HG02759 (cell line): Measurements from ENCODE around the gene KCNIP3.

Experiments used
- ATAC-seq: cut with Tn5 transposase; IDR thresholded peaks from one replicate; pipeline ENCODE4 v1.9.1; 2021; ENCODE audit warnings: mild to moderate bottlenecking, moderate library complexity; ENCODE audit not compliant: unreplicated experiment

The KCNIP3 gene

DNA sequence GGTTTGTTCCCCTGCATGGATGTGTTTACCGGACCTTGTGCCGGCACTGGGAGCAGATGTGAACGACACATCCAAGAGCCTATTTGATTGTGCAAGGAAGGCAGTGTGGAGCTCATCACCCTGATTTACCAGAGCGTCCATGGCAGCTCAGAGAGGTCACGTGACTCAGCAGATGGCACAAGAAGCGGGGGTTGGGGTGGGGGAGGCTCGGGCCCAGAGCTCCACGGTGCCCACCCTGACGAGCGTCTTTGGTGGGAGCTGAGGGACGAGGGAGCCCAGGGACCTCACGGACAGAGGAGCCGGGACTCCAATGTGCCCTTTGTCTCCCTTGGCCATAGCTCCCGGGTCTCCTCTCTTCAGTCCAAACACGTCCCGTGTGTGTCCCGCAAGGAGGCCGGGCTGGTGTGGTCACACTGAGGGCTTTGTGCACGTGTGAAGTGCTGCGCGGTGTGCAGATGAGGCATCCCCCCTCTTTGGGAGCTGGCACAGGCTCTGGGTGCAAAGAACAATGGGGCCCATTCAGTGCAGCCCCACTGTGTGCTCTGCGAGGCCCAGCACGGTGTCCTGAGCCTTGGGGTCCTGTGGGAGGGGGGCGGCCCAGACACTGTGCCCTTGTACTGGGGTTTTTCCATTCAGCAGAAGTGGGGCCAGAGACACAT, 15.5 kb downstream of the KCNIP3 start:
- ATAC-seq, result no peak

GRCh38 chr2:95313296-95314131, 16.4 kb downstream of the KCNIP3 start:
- ATAC-seq, result no peak

- ATAC-seq, result no peak
Measured at GRCh38 chr2:95314598-95314963, 17.4 kb downstream of the KCNIP3 start.

GRCh38 chr2:95314964-95315611, 17.9 kb downstream of the KCNIP3 start:
- no peak for ATAC-seq

- no peak for ATAC-seq
Measured at GRCh38 chr2:95315801-95316411, 18.8 kb downstream of the KCNIP3 start.

DNA sequence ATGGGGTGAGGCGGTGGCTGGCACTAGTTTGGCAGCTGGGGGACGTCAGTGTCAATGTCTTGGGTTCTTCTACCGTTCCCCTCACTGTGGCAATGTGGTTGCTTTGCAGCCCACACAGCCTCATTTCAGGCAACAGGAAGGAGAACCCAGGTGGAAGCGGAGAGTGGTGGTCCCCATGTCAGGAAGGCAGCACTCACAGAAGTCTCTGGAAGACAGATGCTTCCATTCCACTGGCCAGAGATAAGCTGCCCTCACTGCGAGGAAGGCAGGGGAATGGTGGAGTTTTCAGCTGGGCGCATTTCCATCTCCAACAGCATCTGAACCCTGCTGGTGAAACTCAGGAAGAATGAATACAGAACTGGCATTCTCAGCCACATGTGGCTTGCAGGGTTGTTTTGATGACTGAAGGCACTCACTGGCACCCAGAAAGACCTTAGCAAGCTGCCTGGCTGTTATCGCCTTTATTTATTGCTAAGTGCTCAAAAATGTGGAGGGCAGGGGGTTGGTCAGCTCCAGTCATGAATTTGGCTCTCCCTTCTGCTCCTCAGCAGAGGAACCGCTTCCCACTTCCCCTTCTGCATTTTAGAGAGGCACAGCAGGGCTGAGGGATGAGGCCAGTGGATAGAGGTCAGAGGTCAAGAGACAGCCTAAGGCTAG, 19.4 kb downstream of the KCNIP3 start:
- no peak for ATAC-seq

DNA sequence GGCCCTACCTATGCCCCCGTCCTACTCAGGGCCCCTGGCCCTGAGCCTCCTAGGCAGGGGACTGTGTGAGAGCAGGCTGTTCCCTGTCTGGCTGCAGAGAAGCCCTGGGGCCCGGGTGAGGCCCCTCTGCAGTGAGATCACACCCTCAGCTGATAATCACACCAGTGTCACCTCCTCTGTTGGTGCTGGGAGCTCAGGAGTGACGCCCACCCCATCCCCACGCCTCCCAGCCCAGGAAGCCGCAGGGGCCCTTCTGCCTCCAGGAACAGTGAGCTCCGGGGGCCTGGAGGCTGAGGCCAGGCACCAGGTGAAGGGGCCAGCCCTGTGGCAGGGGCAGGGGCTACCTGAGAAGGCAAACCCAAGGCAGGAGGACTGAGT, 20.0 kb downstream of the KCNIP3 start:
- no peak for ATAC-seq

DNA sequence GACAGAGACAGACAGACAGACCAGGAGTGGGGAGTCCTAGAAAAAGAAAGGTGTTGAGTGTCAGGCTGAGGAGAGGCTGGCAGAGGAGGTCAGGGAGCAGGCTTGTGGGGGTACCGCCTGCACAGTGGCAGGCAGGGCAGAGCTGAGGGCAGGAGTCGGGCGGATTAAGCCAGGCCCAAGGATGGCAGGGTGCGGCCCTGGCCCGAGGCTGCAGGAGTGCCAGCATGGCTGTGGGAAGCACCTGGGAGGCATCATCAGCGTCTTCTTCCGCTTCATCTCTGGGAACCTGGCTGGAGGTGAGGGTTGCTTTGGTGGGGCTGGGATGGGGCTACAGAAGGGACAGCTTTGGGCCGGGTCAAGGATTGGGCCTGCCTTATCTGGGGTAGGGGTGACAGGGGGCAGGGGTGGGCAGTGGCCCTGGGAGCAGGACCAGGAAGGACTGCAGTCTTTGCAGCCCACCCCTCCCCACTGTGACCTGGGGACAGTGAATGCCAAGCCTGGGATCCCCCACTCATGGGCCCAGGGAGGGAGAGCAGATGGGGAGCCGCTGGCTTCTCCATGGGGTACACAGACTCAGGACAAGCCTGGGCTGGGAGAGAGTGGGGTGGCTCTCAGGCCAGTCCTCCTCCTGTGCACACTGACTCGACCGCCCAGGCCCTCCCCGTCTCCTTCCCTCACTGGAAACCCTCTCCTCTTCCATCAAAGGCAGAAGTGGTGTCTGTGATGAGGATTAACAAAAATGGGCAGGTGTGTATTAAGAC, 20.7 kb downstream of the KCNIP3 start:
- ATAC-seq, result no peak

GRCh38 chr2:95318431-95319220, 21.5 kb downstream of the KCNIP3 start:
- ATAC-seq, result no peak

DNA sequence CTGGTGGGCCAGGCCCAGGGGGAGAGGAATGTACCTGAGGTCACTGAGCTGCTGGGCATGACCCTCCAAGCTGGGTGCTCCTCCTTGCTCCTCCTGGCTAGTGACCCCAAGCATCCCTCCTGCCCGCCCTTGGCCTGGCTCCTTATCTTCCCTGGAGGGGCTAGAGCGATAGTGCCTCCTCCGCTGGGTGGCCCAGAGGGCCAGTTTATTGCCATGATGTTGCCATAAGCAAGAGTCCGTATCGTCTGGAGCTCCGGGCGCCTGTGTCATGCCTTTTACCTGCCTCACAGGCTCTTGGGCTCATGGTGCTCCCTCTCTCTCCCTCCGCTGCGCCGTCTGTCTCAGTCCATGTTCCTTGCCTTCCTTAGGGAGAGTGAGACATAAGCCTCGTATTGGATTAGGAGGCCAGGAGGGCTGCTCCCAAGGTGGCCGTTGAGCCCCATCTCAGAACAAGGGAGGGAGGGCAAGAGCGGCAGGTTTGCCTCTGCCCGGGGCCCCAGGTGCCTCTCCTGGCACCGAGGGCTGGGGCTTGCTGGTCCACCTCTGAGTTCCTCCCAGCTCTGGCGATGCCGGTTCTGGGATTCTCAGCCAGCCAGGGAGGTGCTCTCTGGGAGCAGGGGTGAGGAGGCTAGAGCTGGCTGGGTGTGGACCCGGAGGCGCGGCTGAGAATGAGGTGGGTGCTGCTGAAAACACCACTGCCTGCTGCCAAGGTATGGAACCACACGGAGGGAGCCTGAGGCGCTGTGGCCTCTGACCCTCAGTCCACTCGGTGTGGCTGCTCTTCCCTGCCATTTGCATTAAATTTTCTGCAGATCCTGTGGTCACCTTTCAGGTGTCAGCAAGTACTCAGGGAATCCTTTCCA, 22.6 kb downstream of the KCNIP3 start:
- no peak for ATAC-seq

- no peak for ATAC-seq
Measured at GRCh38 chr2:95320344-95320712, 23.2 kb downstream of the KCNIP3 start.

DNA sequence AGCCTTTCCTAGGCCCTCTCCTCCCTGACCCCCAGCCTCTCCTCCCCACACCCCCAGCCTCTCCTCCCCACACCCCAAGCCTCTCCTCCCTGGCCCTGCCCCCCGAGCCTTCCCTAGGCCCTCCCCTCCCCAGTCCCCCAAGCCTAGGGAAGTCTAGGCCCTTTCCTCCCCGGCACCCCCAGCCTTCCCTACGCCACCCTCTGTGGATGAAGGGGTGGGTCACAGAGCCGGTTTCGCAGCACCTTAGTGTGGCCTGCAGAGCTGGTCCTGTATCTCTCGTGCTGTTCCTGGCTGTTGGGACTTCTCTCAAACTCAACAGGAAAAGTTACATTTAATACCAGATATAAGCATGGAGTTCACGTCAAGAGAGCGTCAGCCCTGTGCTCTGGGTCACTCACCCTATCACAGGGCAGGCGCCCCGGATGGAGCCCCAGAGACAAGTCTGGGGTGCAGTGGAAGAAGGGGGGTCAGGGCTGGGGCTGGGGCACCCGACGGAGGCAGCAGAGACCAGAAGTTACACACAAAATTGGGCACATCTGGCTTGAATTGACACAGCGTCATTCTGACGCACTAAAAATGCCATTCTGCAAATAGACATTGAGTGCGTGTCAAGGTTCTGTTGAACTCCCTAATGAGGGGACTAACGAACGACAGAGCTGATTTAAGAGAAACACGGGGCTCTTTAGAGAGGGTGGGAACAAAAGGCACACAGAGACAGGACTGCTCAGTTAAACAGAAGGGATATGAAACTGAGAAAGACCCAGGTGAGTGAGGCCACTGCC, 24.0 kb downstream of the KCNIP3 start:
- ATAC-seq, result no peak

GRCh38 chr2:95323347-95324155, 26.4 kb downstream of the KCNIP3 start:
- no peak for ATAC-seq

- ATAC-seq, result no peak
Measured at GRCh38 chr2:95325026-95325425, 27.9 kb downstream of the KCNIP3 start.

- no peak for ATAC-seq
Measured at GRCh38 chr2:95325590-95326432, 28.7 kb downstream of the KCNIP3 start.

DNA sequence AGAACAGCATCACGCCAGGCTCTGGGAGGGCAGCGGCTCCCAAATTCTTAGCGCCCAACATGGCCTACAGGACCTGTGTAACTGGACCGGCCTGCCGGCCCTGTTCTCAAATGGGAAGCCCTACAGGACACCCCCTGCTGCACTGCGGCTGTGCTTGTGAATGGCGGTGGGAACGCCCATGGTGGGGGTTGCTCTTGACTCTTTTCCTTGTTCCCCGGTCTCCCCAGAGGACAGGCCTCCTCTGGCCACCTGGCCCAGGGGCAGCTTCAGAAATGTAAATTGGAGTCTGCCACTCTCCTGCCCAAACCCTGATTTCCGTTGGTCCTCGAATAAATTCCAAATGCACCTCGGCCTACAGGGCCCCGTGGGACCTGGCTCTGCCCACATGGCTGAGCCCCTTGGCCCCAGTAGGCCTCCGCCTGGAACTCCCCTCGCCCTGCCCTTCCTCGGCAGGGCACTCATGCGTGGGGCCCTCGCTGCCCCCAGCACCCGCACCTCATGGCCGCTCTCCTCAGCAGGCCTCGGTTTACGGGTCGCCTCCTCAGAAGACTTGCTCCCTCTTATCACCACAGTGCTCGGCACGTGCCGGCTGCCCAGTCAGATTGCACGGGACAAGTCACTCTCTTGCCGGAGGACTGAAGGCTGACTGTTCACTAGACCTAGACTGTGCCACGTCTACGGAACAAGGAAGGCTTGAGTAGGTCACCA, 29.4 kb downstream of the KCNIP3 start:
- no peak for ATAC-seq
